Astrocyte (in vitro differentiated cells and primary cell): Measurements from ENCODE around the gene THAP3.

ENCODE experiments used
- CTCF ChIP-seq: IDR thresholded peaks from 2 replicates; pipeline ENCODE4 v1.5.1; 2011; ENCODE audit warnings: low read depth, mild to moderate bottlenecking, inconsistent platforms, low read length, moderate library complexity; ENCODE audit not compliant: insufficient read depth
- EZH2 ChIP-seq: IDR thresholded peaks from 2 replicates; pipeline ENCODE4 v1.6.1; 2012; ENCODE audit warnings: mild to moderate bottlenecking, low read length, inconsistent platforms; ENCODE audit not compliant: insufficient read depth

- TF ChIP-seq CTCF (no peak), EZH2 (no peak)
Measured at GRCh38 chr1:6651909-6652308, 27.2 kb downstream of the THAP3 start.
